CD4-positive, alpha-beta T cell treated with Interleukin-6 at 100 ng/mL for 8 hours (primary cell): ENCODE data around the gene SLC34A3.
"Not testable (repeated sequence)": the region's sequence is repeated elsewhere in the genome, so short reads cannot be mapped to it uniquely, and the experiment has no call there.

Source experiments
- DNase-seq: peaks from one replicate; pipeline ENCODE4 v3.0.0-alpha.2; 2020; ENCODE audit warnings: mixed read lengths, low spot score

The SLC34A3 gene

DNA sequence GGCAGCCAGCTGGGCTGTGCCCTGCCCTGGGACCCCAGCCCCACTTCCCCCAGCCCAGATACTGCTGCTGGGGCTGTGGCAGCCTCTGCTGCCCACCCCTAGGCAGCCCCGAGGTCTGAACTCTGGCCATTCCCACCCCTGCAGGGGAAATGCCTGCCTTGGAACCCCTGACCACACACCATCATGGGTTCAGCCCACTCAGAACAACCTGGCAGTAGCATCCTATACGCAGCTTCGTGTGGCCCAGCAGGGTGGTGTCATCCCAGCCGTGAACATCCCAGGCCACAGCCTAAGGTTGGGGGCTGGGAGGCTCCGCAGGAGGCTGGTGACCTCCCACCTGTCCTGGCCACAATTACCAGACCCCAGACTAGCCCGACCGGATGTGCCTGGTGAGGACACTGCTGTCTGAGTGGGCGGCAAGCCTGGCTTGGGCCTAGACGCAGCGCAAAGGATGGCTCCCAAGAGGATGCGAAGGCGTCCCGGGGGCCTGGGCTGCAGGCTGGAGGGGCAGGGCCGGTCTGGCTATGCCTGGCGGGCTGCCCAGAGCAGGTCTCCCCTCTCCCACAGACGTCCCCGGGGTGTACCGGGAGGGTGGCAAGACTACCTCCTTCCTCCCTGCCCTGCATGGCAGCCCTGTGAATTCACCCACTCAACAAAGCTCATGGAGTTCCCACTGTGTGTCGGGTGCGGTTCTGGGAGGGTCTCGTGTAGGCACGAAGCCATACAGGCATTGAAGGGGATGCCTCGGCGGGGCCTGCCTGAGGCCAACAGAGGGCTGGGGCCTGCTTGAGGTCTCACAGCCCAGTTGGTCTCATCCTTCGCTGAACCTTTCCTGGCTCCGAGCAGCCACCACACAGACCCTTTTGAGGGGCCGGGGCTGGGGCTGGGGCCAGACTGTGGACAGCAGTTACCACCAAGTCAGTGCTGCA is 1.5 kb upstream of the SLC34A3 start:
- no peak for DNase-seq

DNA sequence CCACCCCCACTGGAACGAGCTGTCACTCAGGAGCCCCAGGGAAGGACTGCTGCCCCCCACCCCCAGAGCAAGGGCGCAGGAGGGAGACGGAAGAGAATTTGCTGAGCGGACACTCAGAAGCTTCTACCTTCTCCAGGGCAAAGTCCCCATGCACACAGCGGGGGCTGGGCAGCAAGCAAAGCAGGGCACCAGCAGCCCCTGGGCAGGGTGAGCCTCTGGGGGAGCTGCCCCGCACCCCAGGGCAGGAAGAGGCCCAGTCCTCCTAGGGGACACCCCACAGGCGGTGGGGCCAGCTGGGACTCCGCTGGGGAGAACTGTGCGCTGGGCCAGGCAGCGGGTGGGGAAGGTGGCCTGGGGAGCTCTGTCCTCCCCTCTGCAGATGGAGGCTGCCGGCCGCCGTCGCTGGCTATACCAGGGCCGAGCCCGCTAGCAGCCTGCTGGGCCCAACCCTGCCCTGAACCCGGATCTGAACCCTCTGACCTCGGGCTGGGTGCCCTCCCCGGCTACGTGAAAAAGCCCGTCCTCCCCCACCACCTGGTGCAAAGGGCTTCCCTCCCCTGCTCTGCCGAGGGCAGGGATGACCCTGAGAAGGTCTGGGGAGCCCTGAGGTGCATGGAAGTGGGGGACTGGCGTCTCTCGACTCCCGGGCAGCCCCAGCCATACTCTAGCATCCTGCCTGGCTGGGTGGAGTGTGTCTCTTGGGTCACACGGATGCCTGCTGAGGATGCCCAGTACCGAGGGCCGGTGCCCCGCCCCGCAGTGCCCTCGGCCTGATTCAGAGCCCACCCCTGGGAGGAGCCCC is 597 bp upstream of the SLC34A3 start:
- DNase-seq = no peak

DNA sequence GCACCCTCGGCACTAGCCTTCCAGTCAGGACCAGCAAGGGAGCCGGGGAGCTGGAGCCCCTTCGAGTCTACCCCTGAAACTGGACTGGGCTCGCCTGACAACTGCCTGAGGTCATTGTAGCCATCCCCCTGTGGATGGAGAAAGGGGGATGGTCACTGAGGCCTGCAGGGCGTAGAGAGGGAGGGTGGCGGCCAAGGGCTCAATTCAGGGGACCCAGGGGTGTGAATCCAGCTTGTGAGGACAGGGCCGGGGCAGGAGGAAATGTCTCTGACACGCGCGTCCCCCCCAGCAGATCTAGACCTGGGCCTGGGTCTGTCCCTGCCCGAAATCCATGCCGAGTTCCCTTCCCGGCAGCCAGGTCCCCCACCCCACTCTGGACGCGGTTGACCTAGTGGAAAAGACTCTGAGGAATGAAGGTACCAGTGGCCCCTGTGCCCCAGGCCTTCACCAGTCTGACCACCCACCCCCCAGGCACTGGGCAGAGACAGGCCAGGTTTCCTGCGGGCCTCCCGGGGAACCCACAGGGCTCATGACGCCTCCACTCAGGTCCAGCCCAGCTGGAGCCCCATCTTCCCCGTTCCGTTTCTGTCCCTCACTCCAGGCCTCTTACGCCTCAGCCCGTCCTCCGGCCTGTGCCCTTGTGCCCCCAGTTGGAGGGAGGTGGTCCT is 805 bp downstream of the SLC34A3 start:
- no peak for DNase-seq

DNA sequence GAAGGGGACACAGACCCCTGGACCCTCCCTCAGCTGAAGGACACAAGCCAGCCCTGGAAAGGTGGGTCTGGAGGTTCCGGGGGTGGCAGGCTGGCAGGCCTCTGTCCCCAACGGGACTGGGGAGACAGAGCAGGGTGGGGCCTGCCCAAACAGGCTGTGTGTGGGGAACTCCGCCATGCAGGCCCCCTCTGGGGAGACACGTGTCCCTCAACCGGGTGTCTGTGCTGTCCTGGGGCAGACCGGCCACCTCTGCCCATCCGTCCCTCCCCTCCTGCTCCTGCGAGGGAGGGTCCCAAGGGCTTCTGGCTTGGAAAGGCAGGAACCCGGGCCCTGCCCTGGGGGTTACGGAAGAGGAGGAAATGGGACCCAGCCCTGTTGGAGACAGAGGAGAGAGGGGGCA is 1.4 kb downstream of the SLC34A3 start:
- no peak for DNase-seq

DNA sequence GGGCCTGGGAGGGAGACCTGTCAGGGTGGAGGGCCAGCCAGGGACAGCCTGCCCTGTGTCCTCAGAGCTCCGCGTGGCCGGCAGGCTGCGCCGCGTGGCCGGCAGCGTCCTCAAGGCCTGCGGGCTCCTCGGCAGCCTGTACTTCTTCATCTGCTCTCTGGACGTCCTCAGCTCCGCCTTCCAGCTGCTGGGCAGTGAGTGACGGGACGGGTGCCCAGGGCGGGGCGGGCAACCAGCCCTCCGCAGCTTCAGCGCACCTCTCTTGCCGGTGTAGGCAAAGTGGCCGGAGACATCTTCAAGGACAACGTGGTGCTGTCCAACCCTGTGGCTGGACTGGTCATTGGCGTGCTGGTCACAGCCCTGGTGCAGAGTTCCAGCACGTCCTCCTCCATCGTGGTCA is 1.8 kb downstream of the SLC34A3 start:
- DNase-seq = no peak

DNA sequence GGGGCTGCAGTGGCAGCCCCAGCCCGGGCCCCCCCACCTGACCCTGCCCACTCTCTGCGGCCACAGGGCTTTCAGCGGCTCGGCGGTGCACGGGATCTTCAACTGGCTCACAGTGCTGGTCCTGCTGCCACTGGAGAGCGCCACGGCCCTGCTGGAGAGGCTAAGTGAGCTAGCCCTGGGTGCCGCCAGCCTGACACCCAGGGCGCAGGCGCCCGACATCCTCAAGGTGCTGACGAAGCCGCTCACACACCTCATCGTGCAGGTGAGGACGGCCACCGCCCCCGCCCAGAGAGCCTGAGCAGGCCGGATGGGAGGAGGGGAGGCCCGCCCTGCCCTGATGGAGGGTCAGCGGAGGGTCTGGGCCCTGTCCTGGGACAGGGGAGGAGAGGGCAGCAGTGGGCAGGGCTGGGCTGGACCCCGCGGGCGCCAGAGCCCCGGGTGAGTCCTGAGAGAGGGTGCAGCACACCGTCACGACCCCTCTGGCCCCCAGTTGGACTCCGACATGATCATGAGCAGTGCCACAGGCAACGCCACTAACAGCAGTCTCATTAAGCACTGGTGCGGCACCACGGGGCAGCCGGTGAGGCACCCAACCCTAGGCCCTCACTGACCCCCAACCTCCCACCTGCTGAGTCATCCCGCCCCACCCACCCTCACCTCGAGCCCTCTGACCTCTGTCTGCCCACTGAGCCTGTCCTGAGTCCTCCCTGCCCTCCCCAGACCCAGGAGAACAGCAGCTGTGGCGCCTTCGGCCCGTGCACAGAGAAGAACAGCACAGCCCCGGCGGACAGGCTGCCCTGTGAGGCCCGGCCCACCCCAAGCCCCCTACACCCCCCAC is 2.7 kb downstream of the SLC34A3 start:
- DNase-seq = no peak

DNA sequence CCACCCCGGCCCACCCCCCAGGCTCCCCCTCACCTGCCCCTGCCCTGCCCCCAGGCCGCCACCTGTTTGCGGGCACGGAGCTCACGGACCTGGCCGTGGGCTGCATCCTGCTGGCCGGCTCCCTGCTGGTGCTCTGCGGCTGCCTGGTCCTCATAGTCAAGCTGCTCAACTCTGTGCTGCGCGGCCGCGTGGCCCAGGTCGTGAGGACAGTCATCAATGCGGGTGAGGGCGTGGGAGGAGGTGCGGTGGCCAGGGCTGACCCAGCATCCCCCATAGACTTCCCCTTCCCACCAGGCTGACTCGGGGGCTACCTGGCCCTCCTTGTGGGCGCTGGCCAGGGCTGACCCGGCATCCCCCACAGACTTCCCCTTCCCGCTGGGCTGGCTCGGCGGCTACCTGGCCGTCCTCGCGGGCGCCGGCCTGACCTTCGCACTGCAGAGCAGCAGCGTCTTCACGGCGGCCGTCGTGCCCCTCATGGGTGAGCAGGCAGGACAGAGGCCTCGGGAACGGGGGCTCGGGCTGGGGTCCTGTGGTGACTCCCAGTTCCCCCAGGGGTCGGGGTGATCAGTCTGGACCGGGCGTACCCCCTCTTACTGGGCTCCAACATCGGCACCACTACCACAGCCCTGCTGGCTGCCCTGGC is 3.5 kb downstream of the SLC34A3 start:
- no peak for DNase-seq

DNA sequence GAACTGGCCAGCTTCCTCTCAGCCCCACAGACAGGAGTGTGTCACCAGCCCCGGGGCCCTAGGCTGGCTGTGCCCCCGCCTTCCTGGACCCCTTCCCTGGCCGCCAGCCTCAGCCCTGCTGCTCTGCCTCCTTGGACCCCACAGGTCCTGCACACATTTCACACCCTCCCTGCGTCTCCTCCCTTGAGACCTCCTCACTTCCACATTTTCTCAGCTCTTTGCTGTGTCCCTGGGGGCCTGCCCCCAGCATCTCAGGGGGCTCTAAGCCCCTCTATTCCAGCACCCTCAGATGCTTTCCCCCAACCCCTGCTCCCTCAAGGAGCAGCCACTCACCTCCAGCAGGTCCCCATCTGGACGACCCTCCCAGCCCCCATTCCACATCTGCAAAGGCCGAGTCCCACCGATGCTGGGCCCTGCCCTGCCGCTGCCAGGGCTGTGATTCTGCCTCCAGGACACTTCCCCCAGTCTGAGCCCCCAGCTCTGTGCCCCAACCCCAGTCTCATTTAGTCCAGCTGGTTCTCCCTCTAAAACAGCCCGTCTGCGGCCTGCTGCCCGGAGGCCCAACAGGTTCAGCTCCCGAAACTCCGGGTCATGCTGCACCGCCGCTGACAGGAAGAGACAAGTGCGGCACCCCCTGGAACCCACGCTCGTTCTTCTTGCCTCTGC is 4.2 kb downstream of the SLC34A3 start:
- DNase-seq = no peak

DNA sequence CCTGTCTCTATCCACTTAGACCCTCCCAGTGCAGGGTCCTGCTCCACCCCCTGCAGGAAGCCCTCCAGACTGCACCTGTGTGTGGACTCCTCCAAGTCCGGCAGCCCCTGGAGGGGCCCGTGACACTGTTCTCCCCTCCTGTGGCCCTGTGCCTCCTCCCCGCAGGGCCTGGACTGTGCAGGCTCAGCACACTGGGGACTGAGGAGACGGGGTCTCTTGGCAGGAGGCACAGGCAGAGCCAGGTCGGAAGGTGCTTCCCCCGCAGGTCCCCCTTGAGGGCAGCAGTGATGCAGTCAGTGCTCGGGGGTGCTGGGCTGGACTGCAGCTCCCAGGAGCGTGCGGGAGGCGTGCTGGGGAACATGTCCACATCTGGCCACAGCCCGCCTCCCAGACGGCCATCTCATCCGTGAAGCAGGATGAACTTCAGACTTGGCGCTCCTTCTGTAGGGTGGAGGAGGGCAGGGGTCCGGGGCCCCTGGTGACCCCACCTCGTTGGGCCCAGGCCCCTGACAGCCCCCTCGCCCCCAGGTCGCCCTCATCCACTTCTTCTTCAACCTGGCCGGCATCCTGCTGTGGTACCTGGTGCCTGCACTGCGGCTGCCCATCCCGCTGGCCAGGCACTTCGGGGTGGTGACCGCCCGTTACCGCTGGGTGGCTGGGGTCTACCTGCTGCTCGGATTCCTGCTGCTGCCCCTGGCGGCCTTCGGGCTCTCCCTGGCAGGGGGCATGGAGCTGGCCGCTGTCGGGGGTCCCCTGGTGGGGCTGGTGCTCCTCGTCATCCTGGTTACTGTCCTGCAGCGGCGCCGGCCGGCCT is 4.9 kb downstream of the SLC34A3 start:
- no peak for DNase-seq

DNA sequence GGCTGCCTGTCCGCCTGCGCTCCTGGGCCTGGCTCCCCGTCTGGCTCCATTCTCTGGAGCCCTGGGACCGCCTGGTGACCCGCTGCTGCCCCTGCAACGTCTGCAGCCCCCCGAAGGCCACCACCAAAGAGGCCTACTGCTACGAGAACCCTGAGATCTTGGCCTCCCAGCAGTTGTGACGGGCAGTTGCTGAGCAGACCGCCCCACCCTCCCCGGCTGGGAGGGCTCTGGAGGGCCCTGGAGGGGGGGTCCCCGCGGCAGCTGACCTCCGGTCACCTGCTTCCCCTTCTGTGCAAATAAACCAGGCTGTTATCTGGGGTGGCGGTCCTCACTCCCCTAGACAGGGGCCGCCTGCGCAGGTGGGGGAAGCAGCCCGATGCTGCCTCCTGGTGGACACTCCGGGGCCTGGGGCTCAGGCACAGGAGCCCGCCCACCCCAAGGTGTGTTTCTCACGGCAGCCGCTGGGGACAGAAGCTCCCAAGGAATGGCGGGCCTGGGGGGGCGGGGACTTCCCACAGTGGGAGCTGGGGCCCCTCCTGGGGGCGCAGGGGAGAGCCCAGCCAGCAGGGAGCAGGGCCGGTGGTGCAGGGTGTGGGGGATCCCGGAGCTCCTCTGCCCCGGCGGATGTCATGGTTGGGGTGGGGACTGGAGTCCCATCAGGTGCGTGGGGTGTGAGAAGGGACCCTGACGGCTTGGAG is 5.7 kb downstream of the SLC34A3 start:
- peak; percentile 88 for DNase-seq

DNA sequence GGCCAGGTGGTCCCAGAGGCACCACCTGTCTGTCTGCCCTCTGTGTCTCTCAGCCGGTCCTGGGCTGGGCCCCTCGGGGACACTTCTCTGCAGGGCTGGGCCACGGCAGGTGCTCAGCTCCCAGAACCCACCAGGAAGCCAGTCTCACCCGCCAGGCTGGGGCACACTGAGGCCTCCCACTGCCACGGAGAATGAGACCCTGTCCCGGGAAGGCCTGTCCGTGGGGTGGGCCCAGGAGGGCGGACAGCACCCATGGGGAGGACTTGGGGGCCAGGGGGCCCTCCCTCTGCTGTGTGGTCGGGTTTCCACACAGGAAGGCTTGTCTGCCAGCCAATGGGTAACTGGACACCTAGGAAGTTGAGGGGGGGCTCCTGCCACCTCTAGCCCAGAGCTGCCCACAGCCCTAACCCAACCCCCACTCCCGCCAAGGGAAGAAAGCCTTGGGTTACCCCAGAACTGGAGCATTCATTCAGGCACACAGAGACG is 6.3 kb downstream of the SLC34A3 start:
- no peak for DNase-seq

DNA sequence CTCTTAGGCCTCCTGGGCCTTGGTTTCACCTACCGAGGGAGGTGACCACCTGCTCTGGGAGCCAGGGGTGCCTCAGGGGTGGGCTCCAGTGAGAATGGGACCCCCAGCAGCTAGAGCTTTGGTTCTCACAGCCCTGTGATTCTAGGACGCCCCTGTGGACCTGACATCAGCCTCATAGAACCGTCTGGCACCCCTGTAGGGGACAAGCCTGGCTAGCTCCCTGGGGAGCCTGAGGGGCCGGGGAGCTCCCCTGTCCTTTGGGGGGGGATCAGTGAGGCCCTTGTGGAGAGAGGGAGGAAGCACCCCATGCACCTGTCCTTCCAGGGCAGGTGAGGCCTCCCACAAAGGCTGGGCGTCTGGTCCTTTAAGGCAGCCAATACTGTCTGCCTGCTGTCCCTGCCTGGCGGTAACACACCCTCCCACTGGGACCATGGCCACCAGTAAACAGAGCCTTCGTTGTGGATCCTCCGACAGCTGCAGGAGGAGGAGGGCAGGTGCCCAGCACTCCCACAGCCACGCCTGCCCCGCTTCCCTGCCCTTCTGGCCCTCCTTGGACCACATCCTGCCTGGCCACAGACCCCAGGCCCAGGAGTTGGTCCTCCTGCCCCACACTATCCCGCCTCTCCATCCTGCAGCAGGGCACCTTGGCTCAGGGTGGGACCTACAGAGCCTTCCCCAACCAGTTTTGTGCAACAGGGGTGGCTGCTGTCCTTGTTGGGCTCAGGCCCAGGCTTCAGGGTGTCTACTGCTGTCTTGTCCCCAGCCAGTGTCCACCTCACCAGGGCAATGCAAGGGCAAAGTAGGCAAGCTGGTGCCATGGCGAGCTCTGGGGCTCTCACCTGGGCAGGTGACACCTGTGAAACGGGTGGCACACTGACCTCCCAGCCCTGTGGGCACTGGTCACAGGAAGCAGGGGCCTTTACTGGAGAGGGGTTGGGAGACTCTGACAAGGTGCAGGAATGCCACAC is 7.3 kb downstream of the SLC34A3 start:
- DNase-seq = no peak

DNA sequence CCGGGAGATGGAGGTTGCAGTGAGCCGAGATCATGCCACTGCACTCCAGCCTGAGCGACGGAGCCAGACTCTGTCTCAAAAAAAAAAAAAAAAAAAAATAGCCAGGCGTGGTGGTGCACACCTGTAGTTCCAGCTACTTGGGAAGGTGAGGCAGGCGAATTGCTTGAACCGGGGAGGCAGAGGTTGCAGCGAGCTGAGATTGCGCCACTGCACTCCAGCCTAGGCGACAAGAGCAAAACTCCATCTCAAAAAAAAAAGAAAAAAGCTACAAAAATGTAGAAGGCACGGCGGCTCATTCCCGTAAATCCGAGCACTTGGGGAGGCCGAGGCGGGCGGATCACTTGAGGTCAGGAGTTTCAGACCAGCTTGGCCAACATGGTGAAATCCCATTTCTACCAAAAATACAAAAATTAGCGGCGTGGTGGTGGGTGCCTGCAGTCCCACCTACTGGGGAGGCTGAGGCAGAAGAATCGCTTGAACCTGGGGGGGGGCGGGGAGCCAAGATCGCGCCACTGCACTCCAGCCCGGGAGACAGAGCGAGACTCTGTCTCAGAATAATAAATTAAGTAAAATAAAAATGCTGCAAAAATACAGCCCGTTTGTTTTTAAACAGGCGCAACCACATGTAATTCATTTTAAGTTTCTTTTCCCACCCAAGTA is 9.0 kb downstream of the SLC34A3 start:
- DNase-seq = not testable (repeated sequence)

DNA sequence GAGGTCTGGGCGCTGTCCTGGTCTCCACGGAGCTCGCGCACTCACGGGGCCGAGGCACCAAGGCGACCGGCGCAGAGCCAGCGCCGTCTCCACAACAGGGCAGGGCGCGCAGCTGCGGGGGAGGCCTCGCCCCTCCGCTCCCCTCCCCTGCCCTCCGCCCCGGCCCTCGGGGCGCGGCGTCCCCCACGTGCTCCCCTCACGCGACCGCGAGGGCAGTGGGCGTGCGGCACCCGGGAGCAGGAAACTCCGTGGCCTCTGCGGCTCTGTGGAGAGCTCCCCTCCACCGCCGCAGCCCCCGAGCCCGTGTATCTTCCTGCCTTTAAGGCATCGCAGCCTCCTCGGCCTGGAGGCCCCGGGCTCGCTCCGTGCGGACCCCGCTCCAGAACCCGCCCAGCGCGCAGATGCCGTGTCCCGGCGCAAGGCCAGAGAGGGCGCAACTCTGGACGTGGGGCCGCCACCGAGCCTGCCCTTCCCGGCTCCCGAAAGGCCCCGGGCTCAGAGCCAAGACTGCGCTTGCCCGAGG is 9.7 kb downstream of the SLC34A3 start:
- peak; percentile 59 for DNase-seq

DNA sequence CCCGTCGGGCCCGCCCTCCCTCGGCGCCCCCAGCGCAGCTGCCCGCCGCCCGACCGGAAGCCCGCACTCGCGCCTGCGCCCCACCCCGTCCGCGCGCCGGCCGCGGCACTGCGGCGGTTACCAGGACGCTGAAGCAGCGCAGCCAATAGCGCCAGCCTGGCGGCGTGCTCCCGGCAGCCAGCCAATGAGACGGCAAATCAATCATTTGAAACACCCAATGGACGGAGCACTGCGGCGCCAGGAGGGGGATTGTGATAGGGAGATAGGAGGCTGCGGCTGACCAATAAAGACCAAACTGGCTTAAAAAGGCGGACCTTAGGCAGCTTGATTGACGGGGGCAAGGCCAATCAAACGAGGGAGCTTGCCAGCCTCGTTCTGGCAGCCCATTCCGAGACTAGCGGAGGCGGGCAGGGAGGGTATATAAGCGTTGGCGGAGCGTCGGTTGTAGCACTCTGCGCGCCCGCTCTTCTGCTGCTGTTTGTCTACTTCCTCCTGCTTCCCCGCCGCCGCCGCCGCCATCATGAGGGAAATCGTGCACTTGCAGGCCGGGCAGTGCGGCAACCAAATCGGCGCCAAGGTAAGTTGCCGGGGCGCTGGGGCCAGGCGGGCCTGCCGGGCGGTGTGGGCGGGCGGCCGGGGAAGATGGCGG is 10.3 kb downstream of the SLC34A3 start, which contains the start of gene TUBB4B:
Gene TUBB4B (plus strand): TSS at position 447 of the 649 bp plus-strand sequence. CDS start 74 bp downstream, at position 521.
- peak; percentile 99 for DNase-seq
